Gastrocnemius medialis (tissue), 4 donors: Measurements from ENCODE around the gene CDS2. TPM values are rescaled to one million over a fixed set of nuclear protein-coding genes. Genes with fewer than 3 reads are reported as not detected.
A peak's percentile ranks its signal among the peaks of the same experiment; 100 is the strongest.

Experiments used
- ATAC-seq, 2 donors: fragments of 150-250 bp; one replicate each; pipeline ENCODE4 v1.9.1; 2016
- DNase-seq, 2 donors: peaks; one replicate each; pipeline ENCODE4 v3.0.0-alpha.2; 2019
- H3K27ac ChIP-seq, 4 donors: fragments of 200-600 bp; sonication (generic); 1 replicate in 1 of 4; 2 replicates in 3 of 4; pipeline ENCODE4 v1.5.1; 2016 to 2018; ENCODE audit warnings: mild to moderate bottlenecking in 2 of 4, moderate library complexity in 1 of 4
- H3K27me3 ChIP-seq, 3 donors: fragments of 200-600 bp; sonication (generic) in 2 of 3; 1 replicate in 1 of 3; 2 replicates in 2 of 3; pipeline versions ENCODE4 v1.5.1 to v1.6.0; 2016 to 2019; ENCODE audit warnings: mild to moderate bottlenecking in 1 of 3, moderate library complexity in 1 of 3
- H3K36me3 ChIP-seq, 2 donors: fragments of 200-600 bp; sonication (generic) in 1 of 2; one replicate each; pipeline ENCODE4 v1.5.1; 2017 to 2018
- H3K4me1 ChIP-seq, 2 donors: fragments of 200-600 bp; sonication (generic) in 1 of 2; one replicate each; pipeline ENCODE4 v1.5.1; 2016 to 2017; ENCODE audit warnings: mild to moderate bottlenecking in 2 of 2
- H3K4me3 ChIP-seq, 4 donors: fragments of 200-600 bp; sonication (generic) in 3 of 4; 1 replicate in 1 of 4; 2 replicates in 3 of 4; pipeline ENCODE4 v1.5.1; 2016 to 2019; ENCODE audit warnings: mild to moderate bottlenecking in 2 of 4
- H3K9me3 ChIP-seq, 3 donors: fragments of 200-600 bp; sonication (generic) in 2 of 3; 1 replicate in 1 of 3; 2 replicates in 2 of 3; pipeline ENCODE4 v1.5.1; 2016 to 2019
- POLR2A ChIP-seq, 2 donors: fragments of 450-650 bp; IDR thresholded peaks; one replicate each; pipeline ENCODE4 v1.6.1; 2017; ENCODE audit warnings: antibody characterized with exemption in 2 of 2, mild to moderate bottlenecking in 2 of 2, moderate library complexity in 2 of 2
- in situ Hi-C, 4 donors: fragments of 200-750 bp; cut with MboI; loops; one replicate each; pipeline versions ENCODE4 v1.15.0 to v1.8.0; 2017; ENCODE audit warnings: low sequenced_read_pairs in 4 of 4
- intact Hi-C: fragments of 100-400 bp; cut with DNase I; formaldehyde crosslinking; loops from one replicate; pipeline ENCODE4 v1.15.1; 2023; ENCODE audit warnings: low total_unique reads
- total RNA-seq, 4 donors: library from RNA; depleted of rRNA; stranded (reverse); fragments of >200 nt; gene quantifications; one replicate each; pipeline versions ENCODE4 v1.1.0 to v1.2.3, GENCODE V29; 2016
- TF ChIP-seq, protein P1 (sequence below), 5 experiments: fragments of 450-650 bp in 3 of 5; fragments of 200-600 bp in 2 of 5; sonication (generic) in 2 of 5; IDR thresholded peaks in 4 of 5; conservative IDR thresholded peaks in 1 of 5; 1 replicate in 4 of 5; 2 replicates in 1 of 5; pipeline ENCODE4 v1.5.1; 2016 to 2019; ENCODE audit warnings: antibody characterized with exemption in 5 of 5, mild to moderate bottlenecking in 3 of 5, moderate library complexity in 3 of 5

Gene CDS2
- total RNA-seq, 4 donors from 2014 or later: 9.0 to 18.5 (median 14.5) TPM

DNA sequence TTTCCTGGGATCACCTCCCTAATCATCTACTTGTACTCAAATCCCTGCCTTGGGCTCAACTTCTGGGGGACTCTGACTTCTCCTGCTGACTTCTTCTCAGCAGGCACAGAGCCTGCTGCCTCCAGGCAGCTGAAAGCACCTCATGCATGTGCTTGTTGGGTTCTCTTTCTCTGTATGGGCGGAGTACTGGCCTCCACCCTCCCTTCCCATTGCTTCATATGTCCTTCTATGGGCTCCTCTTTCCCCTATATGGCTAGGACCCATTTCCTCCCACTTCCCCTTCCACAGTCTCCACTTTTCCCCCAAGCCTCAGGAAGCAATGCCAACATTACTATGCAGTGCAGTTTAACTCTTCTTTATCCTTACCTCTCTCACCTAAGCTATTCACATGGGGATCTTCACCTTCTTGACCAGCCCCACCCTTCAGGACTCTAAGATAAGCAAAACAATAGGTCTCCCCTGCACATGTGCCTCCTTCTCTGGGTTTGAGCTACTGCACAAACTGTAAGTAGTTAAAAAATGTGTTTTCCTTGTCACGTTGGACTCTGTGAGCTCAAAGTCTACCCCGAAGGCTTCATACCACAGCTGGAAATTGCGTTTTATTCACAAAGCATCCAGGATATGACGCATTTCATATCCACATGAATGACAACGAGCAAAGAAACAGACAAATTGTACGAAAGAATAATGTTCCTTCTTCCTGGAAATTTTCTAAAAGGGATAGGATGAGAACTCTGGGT, 93.7 kb downstream of the CDS2 start:
- H3K27ac ChIP-seq: no peak overlapping the region
- no peaks in the 10 kb centered on the region for H3K9me3 ChIP-seq
- no peaks in the 10 kb centered on the region for H3K27me3 ChIP-seq
- H3K4me1 ChIP-seq: peaks cover 0 to 5% of the 10 kb centered on the region in 2 donors
- ATAC-seq: no peak
- H3K36me3 ChIP-seq: no peaks in the 10 kb centered on the region
- intact Hi-C loops (no loop called here), in situ Hi-C loops (no loop called here)
- H3K4me3 ChIP-seq: no peak overlapping the region
- DNase-seq: no peak
- no peak for TF ChIP-seq POLR2A (IDR thresholded peaks at IDR 0.05)
- TF ChIP-seq, protein P1, sequence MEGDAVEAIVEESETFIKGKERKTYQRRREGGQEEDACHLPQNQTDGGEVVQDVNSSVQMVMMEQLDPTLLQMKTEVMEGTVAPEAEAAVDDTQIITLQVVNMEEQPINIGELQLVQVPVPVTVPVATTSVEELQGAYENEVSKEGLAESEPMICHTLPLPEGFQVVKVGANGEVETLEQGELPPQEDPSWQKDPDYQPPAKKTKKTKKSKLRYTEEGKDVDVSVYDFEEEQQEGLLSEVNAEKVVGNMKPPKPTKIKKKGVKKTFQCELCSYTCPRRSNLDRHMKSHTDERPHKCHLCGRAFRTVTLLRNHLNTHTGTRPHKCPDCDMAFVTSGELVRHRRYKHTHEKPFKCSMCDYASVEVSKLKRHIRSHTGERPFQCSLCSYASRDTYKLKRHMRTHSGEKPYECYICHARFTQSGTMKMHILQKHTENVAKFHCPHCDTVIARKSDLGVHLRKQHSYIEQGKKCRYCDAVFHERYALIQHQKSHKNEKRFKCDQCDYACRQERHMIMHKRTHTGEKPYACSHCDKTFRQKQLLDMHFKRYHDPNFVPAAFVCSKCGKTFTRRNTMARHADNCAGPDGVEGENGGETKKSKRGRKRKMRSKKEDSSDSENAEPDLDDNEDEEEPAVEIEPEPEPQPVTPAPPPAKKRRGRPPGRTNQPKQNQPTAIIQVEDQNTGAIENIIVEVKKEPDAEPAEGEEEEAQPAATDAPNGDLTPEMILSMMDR (IDR thresholded peaks at IDR 0.05 in 4 of 5, conservative IDR thresholded peaks at IDR 0.05 in 1 of 5): no peak

DNA sequence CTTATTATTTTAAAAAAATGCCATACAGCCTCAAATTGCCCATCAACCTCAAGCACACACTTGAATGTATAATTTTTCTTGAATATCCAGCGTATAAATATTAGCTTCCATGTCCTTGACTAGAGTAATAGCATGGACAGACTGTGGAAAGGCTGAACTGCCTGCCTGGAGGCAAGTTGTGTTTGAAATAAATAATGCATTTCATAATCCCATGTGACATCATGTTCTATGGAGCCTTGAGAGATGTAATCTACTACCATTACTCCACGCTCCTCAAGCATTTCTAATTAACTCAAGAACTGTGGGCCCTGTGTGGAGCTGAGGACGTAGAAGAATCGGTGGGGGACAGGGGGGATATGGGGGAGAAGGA, 94.2 kb downstream of the CDS2 start:
- H3K4me3 ChIP-seq: no peak overlapping the region
- H3K4me1 ChIP-seq: peaks cover 0 to 5% of the 10 kb centered on the region in 2 donors
- ATAC-seq (no peak), DNase-seq (no peak)
- intact Hi-C loops: no loop called here
- in situ Hi-C loops: no loop called here
- no peak overlapping the region for H3K27ac ChIP-seq
- no peaks in the 10 kb centered on the region for H3K9me3 ChIP-seq
- no peaks in the 10 kb centered on the region for H3K27me3 ChIP-seq
- no peak for TF ChIP-seq POLR2A (IDR thresholded peaks at IDR 0.05)
- TF ChIP-seq, protein P1 (IDR thresholded peaks at IDR 0.05 in 4 of 5, conservative IDR thresholded peaks at IDR 0.05 in 1 of 5): no peak
- H3K36me3 ChIP-seq: no peaks in the 10 kb centered on the region

DNA sequence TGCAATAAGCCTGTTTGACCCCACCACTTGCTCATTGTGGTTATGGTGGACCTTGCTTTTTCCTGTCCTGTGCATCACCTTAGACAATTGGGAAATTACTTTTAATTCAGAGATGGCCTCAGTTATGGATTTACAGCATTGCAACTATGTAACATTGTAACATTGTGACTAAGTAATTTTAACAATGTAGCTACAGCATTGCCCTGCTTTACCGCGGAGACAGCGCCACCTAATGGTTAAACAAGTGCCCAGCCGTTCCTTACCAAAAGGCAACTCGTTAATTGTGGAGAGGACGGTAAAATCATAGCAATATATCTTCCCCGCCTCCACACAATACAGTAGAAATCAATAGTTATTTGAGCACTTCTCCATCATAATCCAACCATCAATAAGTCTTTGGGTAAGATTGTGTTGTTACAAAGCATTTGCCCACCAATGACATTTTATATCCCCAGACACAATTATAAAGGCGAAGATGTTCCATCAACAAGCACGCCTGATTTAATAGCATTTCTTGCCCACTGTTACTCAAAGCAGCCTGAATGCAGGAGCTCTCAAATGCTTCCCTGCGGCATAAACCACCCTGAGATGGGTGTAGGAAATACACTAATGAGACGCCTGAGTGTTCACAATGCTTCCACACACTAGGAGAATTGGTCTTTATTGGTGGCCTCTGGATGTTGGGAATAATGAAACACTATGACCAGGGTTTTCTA, 96.3 kb downstream of the CDS2 start:
- in situ Hi-C loops (no loop called here), intact Hi-C loops (no loop called here)
- H3K27ac ChIP-seq: no peak overlapping the region
- DNase-seq (peak in 1 of 2 donors; percentile 38), ATAC-seq (peak; percentile 65 to 86)
- no peaks in the 10 kb centered on the region for H3K36me3 ChIP-seq
- H3K9me3 ChIP-seq: no peaks in the 10 kb centered on the region
- H3K4me1 ChIP-seq: peaks cover 0 to 5% of the 10 kb centered on the region in 2 donors
- H3K4me3 ChIP-seq: no peak overlapping the region
- H3K27me3 ChIP-seq: no peaks in the 10 kb centered on the region
- TF ChIP-seq, protein P1 (IDR thresholded peaks at IDR 0.05 in 4 of 5, conservative IDR thresholded peaks at IDR 0.05 in 1 of 5): peak; percentile 60 to 86 (median 69)
- no peak for TF ChIP-seq POLR2A (IDR thresholded peaks at IDR 0.05)

DNA sequence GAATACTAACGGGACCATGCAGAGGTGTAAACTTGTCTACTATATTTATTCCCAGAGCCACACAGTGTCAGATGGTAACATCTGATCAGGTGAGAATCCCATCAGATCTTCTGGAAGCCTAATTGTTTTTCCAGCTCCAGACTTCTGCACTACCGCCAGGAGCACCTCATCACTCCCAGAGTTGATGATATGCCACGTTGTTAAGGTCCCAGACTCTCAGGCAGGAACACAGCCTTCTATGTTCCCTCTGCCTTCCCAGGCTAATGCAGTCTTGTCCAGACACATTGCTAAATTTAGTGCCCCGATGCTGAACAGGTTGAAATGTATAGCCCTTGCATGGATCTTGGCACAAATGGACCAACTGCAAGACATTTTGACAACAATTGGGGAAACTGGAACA, 103.7 kb downstream of the CDS2 start:
- ATAC-seq: no peak
- TF ChIP-seq, protein P1 (IDR thresholded peaks at IDR 0.05 in 4 of 5, conservative IDR thresholded peaks at IDR 0.05 in 1 of 5): no peak
- TF ChIP-seq POLR2A (IDR thresholded peaks at IDR 0.05): no peak

More for the DNA sequence above, 103.7 kb downstream of the CDS2 start:
- Histone ChIP-seq H3K9me3 (no peaks in the 10 kb centered on the region), H3K4me3 (no peak overlapping the region), H3K27ac (no peak overlapping the region), H3K27me3 (no peaks in the 10 kb centered on the region), H3K36me3 (no peaks in the 10 kb centered on the region), H3K4me1 (no peaks in the 10 kb centered on the region)
- intact Hi-C loops: no loop called here
- in situ Hi-C loops: no loop called here
- no peak for DNase-seq
